ENCODE results near the gene LRRC47.

LRRC47 gene

GRCh38 chr1:3746389-3746829 lies 49.9 kb downstream of the LRRC47 start:
- DNase-seq: peak; percentile 22

- peak; percentile 32 for DNase-seq
Observed at GRCh38 chr1:3745590-3746381, 50.5 kb downstream of the LRRC47 start.

GRCh38 chr1:3745071-3745470 lies 51.2 kb downstream of the LRRC47 start:
- peak; percentile 23 for DNase-seq

GRCh38 chr1:3744646-3745045 lies 51.7 kb downstream of the LRRC47 start:
- DNase-seq: peak; percentile 19

GRCh38 chr1:3743826-3744225 lies 52.5 kb downstream of the LRRC47 start:
- peak; percentile 0 for DNase-seq

GRCh38 chr1:3743421-3743820 lies 52.9 kb downstream of the LRRC47 start:
- DNase-seq: no peak

- DNase-seq: peak; percentile 14
Observed at GRCh38 chr1:3742439-3743298, 53.6 kb downstream of the LRRC47 start.

GRCh38 chr1:3741566-3742438 lies 54.5 kb downstream of the LRRC47 start:
- DNase-seq: peak; percentile 12

GRCh38 chr1:3740752-3741151 lies 55.5 kb downstream of the LRRC47 start:
- peak; percentile 7 for DNase-seq

GRCh38 chr1:3740042-3740441 lies 56.3 kb downstream of the LRRC47 start:
- peak; percentile 25 for DNase-seq

- no peak for DNase-seq
Observed at GRCh38 chr1:3738943-3739342, 57.4 kb downstream of the LRRC47 start.

- no peak for DNase-seq
Observed at GRCh38 chr1:3736708-3737107, 59.6 kb downstream of the LRRC47 start.

- DNase-seq: no peak
Observed at GRCh38 chr1:3736131-3736561, 60.2 kb downstream of the LRRC47 start.

GRCh38 chr1:3735688-3736087 lies 60.6 kb downstream of the LRRC47 start:
- no peak for DNase-seq

GRCh38 chr1:3735027-3735681 lies 61.1 kb downstream of the LRRC47 start:
- DNase-seq: peak; percentile 67

- no peak for DNase-seq
Observed at GRCh38 chr1:3734602-3735001, 61.7 kb downstream of the LRRC47 start.

- no peak for DNase-seq
Observed at GRCh38 chr1:3733883-3734589, 62.3 kb downstream of the LRRC47 start.

GRCh38 chr1:3733094-3733882 lies 63.0 kb downstream of the LRRC47 start:
- DNase-seq: no peak

GRCh38 chr1:3732434-3733093 lies 63.7 kb downstream of the LRRC47 start:
- no peak for DNase-seq

Data from left hindlimb (tissue), 1 donor.